Activated CD4-positive, CD25-positive, alpha-beta regulatory T cell treated with anti-CD3 and anti-CD28 coated beads, Interleukin-2, amount 50 U/mL, for 24 hours (primary cell): Measurements from ENCODE around the gene HPD.
A peak's percentile ranks its signal among the peaks of the same experiment; 100 is the strongest.
"Not testable (repeated sequence)": the region's sequence is repeated elsewhere in the genome, so short reads cannot be mapped to it uniquely, and the experiment has no call there.

Experiments
- ATAC-seq, 2 donors: fragments of 150-1000 bp; cut with Tn5 transposase; one replicate each; pipeline ENCODE4 v1.10.0; 2021; ENCODE audit warnings: mild to moderate bottlenecking in 1 of 2, moderate library complexity in 1 of 2

HPD gene

DNA sequence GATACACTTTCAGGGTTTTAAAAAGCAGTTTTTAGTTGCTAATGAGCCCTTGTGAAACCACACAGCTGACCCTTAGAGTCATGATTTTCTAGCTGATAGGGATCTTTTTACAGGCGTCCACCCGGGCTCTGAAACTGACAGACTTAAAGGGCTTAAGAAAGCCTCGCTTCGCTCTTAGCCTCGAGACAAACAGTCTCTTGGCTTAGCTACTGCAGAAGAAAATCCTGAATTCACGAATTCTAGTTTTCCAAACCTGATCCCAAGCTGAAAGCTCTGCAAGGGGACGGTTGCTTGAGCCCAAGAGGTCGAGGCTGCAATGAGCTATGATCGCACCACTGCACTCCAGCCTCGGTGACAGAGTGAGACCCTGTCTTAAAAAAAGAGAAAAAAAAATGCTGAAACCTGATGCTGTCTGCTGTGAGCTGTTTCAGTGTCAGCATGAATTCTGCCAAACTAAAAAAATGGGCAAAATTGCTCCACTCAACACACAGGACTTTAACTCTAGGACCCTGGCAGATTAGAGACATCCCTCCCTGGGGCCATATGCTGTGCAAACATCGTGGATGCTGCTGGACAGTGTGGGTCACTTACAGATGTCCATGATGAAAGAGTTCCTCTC, 3.1 kb upstream of the HPD start:
- no peak for ATAC-seq

- not testable (repeated sequence) for ATAC-seq
Observed at GRCh38 chr12:121860699-121861098, 2.0 kb upstream of the HPD start.

- no peak for ATAC-seq
Observed at GRCh38 chr12:121860257-121860656, 1.6 kb upstream of the HPD start.

DNA sequence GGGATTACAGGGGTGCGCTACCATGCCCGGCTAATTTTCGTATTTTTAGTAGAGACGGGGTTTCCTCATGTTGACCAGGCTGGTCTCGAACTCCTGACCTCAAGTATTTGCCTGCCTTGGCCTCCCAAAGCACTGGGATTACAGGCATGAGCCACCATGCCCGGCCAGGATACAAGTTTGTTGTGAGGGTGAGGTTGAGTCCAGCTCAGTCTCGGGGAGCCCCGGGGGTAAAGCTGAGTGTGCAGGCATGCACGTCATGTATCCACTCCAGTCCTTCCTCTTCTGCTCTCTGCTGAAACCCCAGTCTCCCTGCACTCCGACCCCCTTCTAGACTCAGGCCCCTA, 369 bp downstream of the HPD start:
- ATAC-seq = no peak

DNA sequence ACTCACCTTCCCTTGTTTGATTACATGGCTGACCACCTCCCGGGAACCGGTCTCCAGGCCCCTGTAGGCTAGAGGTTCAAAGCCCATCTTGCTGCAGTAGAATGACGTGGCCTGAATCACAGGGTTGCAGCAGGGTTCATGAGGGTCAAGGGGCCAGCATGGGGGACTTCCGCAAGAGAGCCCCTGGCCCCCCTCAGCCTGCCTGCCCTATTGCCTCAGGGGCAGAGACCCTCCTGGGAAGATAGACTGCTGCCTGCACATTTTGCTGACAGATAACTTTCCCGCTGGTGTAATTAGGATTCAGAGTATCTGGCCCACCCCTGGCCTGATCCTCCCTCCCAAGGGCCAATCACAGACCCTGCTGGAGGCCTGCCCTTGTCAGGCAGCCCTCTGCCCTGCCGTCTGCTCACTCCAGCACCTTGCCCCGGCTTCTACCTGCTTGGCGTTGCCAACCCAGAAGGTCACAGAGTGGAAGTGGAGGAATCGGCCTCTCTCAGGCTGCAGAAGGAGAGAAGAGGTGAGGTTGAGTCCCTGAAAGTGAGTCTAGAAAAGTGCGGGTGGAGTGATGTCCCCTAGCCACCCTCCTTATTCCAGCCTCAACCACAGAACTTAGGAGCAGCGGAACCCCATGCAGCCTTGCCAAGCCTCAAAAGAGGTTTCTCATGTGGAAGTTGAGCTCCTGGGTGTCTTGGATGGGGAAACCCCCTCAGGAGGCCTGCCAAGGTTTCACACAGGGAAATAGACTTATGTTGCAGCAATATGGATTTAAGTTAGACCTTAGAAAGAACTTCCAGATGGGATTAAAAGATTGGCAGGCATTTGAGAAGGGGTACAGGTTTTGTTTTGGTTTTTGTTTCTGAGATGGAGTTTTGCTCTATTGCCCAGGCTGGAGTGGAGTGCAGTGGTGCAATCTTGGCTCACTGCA, 1.1 kb downstream of the HPD start:
- no peak for ATAC-seq

DNA sequence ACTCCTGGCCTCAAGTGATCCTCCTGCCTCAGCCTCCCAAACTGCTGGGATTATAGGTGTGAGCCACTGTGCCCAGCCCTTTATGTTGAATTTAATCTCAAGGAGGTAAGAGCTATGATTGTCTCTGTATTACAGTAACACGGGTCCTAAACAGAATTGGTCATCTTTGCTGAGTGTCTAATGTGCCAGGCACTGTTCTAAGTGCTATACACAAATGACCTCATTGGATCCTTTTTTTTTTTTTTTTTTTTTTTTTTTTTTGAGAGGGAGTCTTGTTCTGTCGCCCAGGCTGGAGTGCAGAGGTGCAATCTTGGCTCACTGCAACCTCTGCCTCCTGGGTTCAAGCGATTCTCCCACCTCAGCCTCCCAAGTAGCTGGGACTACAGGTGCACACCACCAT, 6.3 kb downstream of the HPD start:
- ATAC-seq = not testable (repeated sequence)

GRCh38 chr12:121849665-121850064, 9.0 kb downstream of the HPD start:
- no peak for ATAC-seq

DNA sequence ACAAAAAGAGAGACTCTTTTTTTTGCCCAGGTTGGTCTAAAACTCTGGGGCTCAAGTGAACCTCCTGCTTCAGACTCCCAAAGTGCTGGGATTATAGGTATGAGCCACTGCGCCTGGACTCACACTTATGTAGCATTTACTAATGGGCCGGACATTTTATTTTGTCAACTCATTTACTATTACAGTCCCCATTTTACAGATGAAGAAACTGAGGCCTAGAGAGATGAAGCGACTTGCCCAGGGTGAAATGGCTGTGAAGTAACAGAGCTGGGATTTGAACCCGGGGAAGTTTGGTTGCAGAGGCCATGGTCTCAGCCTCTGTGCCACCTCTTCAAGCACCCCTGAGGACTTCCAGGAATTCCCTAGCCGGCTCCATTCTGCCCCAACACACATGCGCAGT, 9.4 kb downstream of the HPD start:
- ATAC-seq = no peak

- ATAC-seq = no peak
Observed at GRCh38 chr12:121845701-121846100, 13.0 kb downstream of the HPD start.

GRCh38 chr12:121843236-121843982, 15.2 kb downstream of the HPD start:
- ATAC-seq = no peak

- ATAC-seq = no peak
Observed at GRCh38 chr12:121839993-121840761, 18.5 kb downstream of the HPD start.

GRCh38 chr12:121839106-121839992, 19.3 kb downstream of the HPD start:
- ATAC-seq = peak; percentile 96 to 97

GRCh38 chr12:121838126-121838525, 20.5 kb downstream of the HPD start:
- no peak for ATAC-seq

- ATAC-seq = no peak
Observed at GRCh38 chr12:121837680-121838079, 21.0 kb downstream of the HPD start.

DNA sequence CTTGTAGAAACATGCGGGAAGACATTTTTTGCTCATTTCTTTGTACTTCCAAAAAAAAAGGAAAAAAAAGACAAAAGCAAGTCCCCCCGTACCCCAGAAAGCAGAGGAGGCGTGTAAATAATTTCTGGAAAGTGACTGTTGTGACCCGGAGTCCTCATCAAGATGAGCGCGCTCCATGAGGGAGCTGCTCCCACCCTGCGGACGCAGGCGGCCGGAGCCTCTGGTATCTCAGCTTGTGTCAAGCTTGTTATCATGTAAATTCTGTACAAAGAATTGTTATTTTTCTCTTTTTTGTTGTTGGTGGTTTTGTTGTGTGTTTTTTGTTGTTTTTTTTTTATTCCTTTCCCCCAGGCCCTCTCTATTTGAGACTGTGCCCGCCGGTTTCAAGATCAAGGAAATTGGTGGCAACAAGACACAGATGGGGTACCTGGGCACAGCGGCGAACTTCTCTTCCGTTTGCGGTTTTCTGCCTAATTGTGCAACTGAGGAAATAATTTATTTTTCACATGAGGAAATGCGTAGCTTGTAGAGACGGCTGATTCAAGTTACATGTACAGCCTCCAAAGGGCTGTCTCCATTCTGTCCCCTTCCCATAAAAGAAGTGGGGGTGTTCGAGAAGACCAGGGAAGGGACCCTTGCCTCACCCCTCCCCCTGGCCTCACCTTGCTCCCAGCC, 27.0 kb downstream of the HPD start:
- ATAC-seq = no peak

- no peak for ATAC-seq
Observed at GRCh38 chr12:121830588-121831265, 27.9 kb downstream of the HPD start.

DNA sequence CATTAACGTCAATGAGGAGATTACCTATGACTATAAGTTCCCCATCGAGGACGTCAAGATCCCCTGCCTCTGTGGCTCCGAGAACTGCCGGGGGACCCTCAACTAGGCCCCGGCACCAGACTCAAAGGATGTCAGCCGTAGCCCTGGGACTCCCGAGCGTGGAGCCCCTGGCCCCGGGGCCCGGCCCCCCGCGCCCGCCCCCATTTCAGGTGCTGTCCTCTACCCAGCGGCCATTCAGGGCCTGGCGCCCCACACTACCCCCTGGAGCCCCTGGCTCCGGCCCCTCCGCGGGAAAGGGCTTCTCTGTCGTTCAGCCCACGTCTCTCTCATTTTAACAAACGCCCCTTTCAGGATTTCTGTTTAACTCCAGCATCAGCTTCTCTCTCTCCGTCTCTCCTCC, 28.5 kb downstream of the HPD start:
- ATAC-seq = no peak

- no peak for ATAC-seq
Observed at GRCh38 chr12:121829250-121829918, 29.3 kb downstream of the HPD start.

DNA sequence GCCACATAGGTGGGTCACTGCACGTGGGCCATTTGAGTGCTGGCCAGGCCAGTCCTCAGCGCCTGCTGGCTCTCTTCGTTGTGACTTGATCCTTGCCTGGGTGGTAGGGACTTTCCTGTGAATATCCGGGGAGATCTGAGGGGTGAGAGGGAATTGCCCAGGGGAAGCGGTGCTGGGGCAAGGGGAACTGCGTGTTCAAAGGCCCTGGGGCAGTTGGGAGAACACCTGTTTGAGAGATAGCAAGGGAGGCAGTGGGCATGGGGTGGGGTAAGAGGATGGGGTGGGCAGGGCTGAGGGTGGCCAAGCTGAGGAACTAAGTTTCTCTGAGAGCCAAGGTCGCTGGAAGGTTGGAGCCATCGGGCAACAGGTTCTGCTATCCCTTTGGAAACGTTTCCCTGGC, 29.8 kb downstream of the HPD start:
- no peak for ATAC-seq

GRCh38 chr12:121828306-121828705, 30.4 kb downstream of the HPD start:
- ATAC-seq = no peak
